BLaER1 treated with 17β-estradiol and CSF1 and Interleukin-3, amounts not matched to agents 10 nM and 100 nM (cell line): ENCODE measurements around the gene DNASE1L1.

ENCODE experiments used
- H3K27ac ChIP-seq, 11 experiments: shearing (Covaris generic); formaldehyde crosslinking; 2 replicates each; pipeline ENCODE4 v1.8.1; 2022
- H3K27me3 ChIP-seq, 11 experiments: shearing (Covaris generic); formaldehyde crosslinking; 2 replicates each; pipeline ENCODE4 v1.8.1; 2022
- H3K36me3 ChIP-seq, 11 experiments: shearing (Covaris generic); formaldehyde crosslinking; 2 replicates each; pipeline ENCODE4 v1.8.1; 2022
- H3K4me1 ChIP-seq, 10 experiments: shearing (Covaris generic); formaldehyde crosslinking; 2 replicates each; pipeline ENCODE4 v1.8.1; 2022
- H3K4me2 ChIP-seq, 11 experiments: shearing (Covaris generic); formaldehyde crosslinking; 2 replicates each; pipeline ENCODE4 v1.8.1; 2022
- H3K4me3 ChIP-seq, 10 experiments: shearing (Covaris generic); formaldehyde crosslinking; 2 replicates each; pipeline ENCODE4 v1.8.1; 2022
- H3K9ac ChIP-seq, 11 experiments: shearing (Covaris generic); formaldehyde crosslinking; 2 replicates each; pipeline ENCODE4 v1.8.1; 2022
- H3K9me3 ChIP-seq, 11 experiments: shearing (Covaris generic); formaldehyde crosslinking; replicated peaks in 1 of 11; 2 replicates each; pipeline ENCODE4 v1.8.1; 2022
- H4K20me1 ChIP-seq, 11 experiments: shearing (Covaris generic); formaldehyde crosslinking; 2 replicates each; pipeline ENCODE4 v1.8.1; 2022
- Cebpa-rat ChIP-seq, 11 experiments: shearing (Covaris generic); IDR thresholded peaks; 2 replicates each; pipeline ENCODE4 v1.8.1; 2022

DNASE1L1 gene

DNA sequence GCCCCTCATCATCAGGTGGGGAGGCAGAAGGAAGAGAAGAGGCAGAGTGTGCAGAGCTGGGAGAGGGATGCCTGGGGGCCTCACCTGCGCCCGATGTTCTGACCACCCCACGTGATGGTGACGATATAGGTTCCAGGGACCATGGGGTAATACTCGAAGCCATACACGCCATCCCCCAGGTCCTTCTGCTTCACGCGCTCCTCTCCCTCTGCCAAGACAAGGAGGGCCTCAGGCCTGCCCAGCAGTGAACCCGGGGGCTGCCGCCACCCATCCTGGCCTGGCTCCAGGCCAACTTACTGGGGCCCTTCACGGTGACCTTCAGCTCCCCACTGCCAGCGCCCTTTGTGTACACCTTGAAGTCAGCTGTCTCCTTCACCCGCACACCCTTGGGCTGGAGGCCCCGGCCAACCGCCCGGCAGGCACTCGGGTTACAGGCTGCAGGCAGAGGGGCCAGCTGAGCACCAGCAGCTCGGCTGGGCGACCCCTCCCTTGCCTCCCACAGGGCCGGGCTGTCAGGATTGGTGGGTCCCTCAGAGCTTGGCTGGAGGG lies 43.9 kb downstream of the DNASE1L1 start:
- no peaks in the 10 kb centered on the region; a peak in 2 of 22 replicates for H3K27me3 ChIP-seq
- no peak overlapping the region for H3K4me2 ChIP-seq
- peaks cover 26 to 96% (median 82%) of the 10 kb centered on the region in 11 experiments for H4K20me1 ChIP-seq
- no peak for TF ChIP-seq Cebpa-rat (IDR thresholded peaks at IDR 0.05)
- H3K9ac ChIP-seq: peak overlapping the region in 2 of 11 experiments; percentile 46 to 83; a peak in 4 of 22 replicates
- peak overlapping the region in 3 of 11 experiments; percentile 4 to 35 (median 22); a peak in 3 of 22 replicates for H3K27ac ChIP-seq
- peaks cover 4 to 81% (median 64%) of the 10 kb centered on the region in 11 experiments; a peak in 20 of 22 replicates for H3K9me3 ChIP-seq
- peaks cover 76 to 81% (median 78%) of the 10 kb centered on the region in 11 experiments for H3K36me3 ChIP-seq
- H3K4me3 ChIP-seq: no peak overlapping the region
- peaks cover 13 to 33% (median 19%) of the 10 kb centered on the region in 10 experiments; a peak in 19 of 20 replicates for H3K4me1 ChIP-seq

DNA sequence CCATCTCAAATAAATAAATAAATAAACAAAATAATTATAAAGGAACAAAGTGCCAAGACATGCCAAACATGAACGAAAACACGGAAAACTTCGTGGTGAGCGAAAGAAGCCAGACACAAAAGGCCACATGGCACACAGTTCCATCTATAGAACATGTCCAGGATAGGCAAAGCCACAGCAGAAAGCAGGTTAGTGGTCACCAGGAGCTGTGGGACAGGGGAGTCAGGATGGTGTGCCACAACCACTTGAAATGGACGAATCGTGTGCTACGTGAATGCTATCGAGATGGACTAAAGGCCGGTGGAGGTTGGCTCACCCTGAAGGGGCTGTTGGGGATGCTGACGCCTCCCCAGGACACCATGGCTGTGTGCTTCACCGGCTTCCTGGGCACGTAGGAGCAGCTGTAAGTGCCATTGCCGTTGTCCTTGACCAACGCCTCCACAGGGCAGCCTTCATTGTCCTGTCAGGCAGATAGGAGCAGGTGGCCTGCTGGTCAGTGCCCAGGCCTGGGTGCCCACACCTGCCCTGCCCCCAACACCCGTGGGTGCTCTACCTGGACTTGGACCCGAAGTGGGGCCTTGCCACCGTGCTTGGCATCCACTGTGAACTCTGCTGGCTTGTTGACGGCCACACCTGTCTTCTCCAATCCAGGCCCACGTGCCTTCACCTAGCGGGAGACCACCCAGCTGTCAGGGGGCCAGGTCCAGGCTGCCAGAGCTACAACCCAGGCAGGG lies 45.2 kb downstream of the DNASE1L1 start:
- H4K20me1 ChIP-seq: peaks cover 22 to 100% (median 95%) of the 10 kb centered on the region in 11 experiments

DNA sequence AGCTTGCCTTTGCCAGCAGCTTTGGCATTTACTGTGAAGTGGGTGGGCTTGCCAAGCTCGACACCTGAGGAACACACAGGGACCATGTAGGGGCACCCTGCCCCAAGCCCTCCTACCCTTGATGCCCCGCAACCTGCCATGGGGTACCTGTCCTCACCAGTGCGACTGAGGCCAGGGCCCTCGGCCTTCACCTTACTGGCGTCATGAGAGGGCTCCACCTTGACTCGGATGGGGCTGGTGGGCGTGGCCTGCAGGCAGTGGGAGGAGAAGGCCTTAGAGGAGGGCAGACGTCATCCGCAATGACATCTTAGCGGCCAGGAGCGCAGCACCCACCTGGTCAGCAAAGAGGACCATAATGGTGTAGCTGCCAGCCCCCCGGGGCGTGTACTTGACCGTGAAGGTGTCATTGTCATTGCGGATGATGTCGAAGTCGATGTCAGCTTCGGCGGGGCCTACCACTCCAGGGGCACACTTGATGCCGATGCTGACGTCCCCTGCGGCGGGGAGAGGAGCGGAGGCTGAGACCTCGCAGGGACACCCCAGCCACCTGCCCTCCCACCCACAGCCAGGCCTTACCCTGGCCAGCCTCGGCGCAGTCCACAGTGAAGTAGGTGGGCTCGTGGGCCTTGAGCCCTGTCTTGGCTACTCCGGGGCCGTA lies 46.8 kb downstream of the DNASE1L1 start:
- H3K27ac ChIP-seq: no peak overlapping the region
- TF ChIP-seq Cebpa-rat (IDR thresholded peaks at IDR 0.05): no peak
- peaks cover under 1 to 36% (median 8%) of the 10 kb centered on the region in 10 experiments; a peak in 17 of 20 replicates for H3K4me1 ChIP-seq
- peaks cover 12 to 100% (median 100%) of the 10 kb centered on the region in 11 experiments for H4K20me1 ChIP-seq
- 0 out of 22 replicates have a peak overlapping the region, but pooled peaks of 1 of the 11 experiments have one; percentile 34 for H3K9ac ChIP-seq
- no peak overlapping the region for H3K4me2 ChIP-seq
- H3K36me3 ChIP-seq: peaks cover 97 to 100% (median 98%) of the 10 kb centered on the region in 11 experiments
- no peak overlapping the region for H3K4me3 ChIP-seq
- peaks cover 0 to 82% (median 47%) of the 10 kb centered on the region in 11 experiments; a peak in 16 of 22 replicates for H3K9me3 ChIP-seq
- H3K27me3 ChIP-seq: peaks cover 0 to 12% (median 0%) of the 10 kb centered on the region in 11 experiments; a peak in 6 of 22 replicates

More for the DNA sequence above, 45.2 kb downstream of the DNASE1L1 start:
- Histone ChIP-seq H3K27ac (0 out of 22 replicates have a peak overlapping the region, but pooled peaks of 1 of the 11 experiments have one; percentile 0), H3K9ac (peak overlapping the region in 1 of 11 experiments; percentile 6; a peak in 3 of 22 replicates), H3K27me3 (peaks cover 0 to under 1% (median 0%) of the 10 kb centered on the region in 11 experiments; a peak in 4 of 22 replicates), H3K9me3 (peaks cover 0 to 84% (median 53%) of the 10 kb centered on the region in 11 experiments; a peak in 16 of 22 replicates), H3K36me3 (peaks cover 88 to 94% (median 91%) of the 10 kb centered on the region in 11 experiments), H3K4me2 (no peak overlapping the region), H3K4me1 (peaks cover 13 to 33% (median 19%) of the 10 kb centered on the region in 10 experiments; a peak in 19 of 20 replicates), H3K4me3 (no peak overlapping the region)
- no peak for TF ChIP-seq Cebpa-rat (IDR thresholded peaks at IDR 0.05)

DNA sequence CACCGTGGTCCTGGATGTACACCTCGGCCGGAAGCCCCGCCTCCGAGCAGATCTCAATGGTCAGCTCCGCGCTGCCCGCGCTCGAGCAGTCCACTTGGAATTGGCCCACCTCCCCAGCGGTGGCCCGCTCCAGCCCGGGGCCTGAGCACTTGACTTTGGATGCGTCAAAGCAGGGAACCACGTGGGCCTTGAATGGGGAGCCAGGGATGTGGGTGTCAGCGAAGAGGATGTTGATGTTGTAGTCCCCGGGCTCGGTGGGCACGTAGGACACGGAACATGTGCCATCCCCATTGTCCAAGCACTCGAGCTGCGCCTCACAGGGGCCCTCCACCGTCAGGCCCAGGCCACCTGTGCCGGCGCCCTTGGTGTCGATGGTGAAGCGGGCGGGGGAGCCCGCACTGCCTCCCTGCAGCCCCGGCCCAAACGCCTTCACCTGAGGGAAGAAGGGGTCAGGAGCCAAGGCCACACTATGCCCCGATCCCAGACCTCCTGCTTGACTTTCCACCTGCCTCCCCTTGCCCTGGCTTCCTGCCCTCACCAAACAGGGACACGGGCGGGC lies 48.8 kb downstream of the DNASE1L1 start:
- Histone ChIP-seq H3K9me3 (peaks cover 0 to 80% (median 41%) of the 10 kb centered on the region in 11 experiments; a peak in 15 of 22 replicates), H3K4me1 (peaks cover 0 to 28% (median 0%) of the 10 kb centered on the region in 10 experiments; a peak in 1 of 20 replicates), H4K20me1 (peaks cover 22 to 100% (median 100%) of the 10 kb centered on the region in 11 experiments; a peak in 21 of 22 replicates), H3K36me3 (peaks cover 94 to 100% (median 98%) of the 10 kb centered on the region in 11 experiments), H3K4me3 (no peak overlapping the region), H3K27me3 (peaks cover 0 to 17% (median 0%) of the 10 kb centered on the region in 11 experiments; a peak in 6 of 22 replicates), H3K4me2 (no peak overlapping the region), H3K9ac (no peak overlapping the region), H3K27ac (no peak overlapping the region)
- no peak for TF ChIP-seq Cebpa-rat (IDR thresholded peaks at IDR 0.05)

DNA sequence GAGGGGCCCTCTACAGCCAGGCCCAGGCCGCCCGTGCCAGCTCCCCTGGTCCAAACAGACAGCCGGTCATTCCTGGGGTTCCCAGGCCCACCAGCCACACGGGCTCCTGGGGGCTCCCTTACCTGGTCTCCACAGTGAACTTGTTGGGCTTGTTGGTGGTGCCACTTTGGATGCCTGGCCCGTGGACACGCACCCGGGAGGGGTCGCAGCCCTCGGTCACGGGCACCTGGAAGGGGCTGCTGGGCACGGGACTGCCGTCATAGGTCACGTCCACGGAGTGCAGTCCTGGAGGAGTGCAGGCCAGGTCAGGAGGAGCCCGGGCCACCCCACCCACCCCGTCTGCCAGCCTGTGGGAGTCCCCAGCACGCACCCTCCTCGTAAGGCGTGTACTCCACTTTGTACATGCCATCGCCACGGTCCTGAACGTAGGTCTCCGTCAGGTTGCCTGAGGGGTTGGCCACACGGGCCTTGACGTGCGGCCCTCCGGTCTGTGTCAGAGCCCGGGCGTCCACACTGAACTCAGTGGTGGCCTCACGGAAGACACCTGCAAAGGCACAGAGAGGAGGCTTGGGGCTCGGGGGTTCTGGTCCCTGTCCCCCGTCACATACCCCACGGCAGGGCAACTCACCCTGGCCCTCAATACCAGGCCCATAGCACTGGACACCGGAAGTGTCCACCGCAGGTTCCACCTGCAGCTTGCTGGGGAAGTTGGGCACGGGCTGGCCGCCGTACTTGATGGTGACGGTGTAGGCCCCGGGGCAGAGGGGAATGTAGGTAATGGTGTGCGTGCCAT lies 49.5 kb downstream of the DNASE1L1 start:
- Histone ChIP-seq H4K20me1 (peaks cover 19 to 100% (median 100%) of the 10 kb centered on the region in 11 experiments; a peak in 21 of 22 replicates), H3K27ac (no peak overlapping the region), H3K9me3 (peaks cover 0 to 78% (median 40%) of the 10 kb centered on the region in 11 experiments; a peak in 15 of 22 replicates), H3K9ac (no peak overlapping the region), H3K4me1 (peaks cover 0 to 34% (median 0%) of the 10 kb centered on the region in 10 experiments; a peak in 1 of 20 replicates), H3K36me3 (peaks cover 94 to 100% (median 98%) of the 10 kb centered on the region in 11 experiments), H3K4me3 (no peak overlapping the region), H3K27me3 (peaks cover 0 to 18% (median 0%) of the 10 kb centered on the region in 11 experiments; a peak in 7 of 22 replicates), H3K4me2 (no peak overlapping the region)
- TF ChIP-seq Cebpa-rat (IDR thresholded peaks at IDR 0.05): no peak

DNA sequence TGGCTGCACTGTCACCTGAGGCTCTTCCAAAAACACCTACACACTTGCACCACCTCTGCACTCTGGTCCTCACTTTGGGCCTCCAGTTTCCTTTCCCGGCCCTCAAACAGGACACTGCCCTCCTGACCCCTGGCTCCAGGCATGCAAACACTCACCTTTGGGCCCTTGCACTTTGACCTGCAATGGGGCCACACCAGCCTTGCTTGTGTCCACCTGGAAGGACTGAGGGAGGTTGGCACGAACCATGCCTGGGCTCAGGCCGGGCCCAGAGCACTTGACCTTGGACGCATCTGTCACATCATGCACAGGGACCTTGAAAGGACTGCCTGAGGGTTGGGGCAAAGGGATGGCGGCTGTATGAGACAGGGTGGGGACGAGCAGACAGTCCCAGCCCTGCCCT lies 50.2 kb downstream of the DNASE1L1 start:
- no peak overlapping the region for H3K4me2 ChIP-seq
- peak overlapping the region in 2 of 11 experiments; percentile 24 to 45; a peak in 2 of 22 replicates for H3K9ac ChIP-seq
- peaks cover 94 to 100% (median 98%) of the 10 kb centered on the region in 11 experiments for H3K36me3 ChIP-seq
- no peak overlapping the region for H3K4me3 ChIP-seq
- peaks cover 0 to 37% (median 0%) of the 10 kb centered on the region in 10 experiments; a peak in 1 of 20 replicates for H3K4me1 ChIP-seq
- peaks cover 22 to 100% (median 100%) of the 10 kb centered on the region in 11 experiments; a peak in 21 of 22 replicates for H4K20me1 ChIP-seq
- peaks cover 0 to 70% (median 33%) of the 10 kb centered on the region in 11 experiments; a peak in 15 of 22 replicates for H3K9me3 ChIP-seq
- no peak overlapping the region for H3K27ac ChIP-seq
- H3K27me3 ChIP-seq: peaks cover 0 to 26% (median 1%) of the 10 kb centered on the region in 11 experiments; a peak in 7 of 22 replicates
- no peak for TF ChIP-seq Cebpa-rat (IDR thresholded peaks at IDR 0.05)

DNA sequence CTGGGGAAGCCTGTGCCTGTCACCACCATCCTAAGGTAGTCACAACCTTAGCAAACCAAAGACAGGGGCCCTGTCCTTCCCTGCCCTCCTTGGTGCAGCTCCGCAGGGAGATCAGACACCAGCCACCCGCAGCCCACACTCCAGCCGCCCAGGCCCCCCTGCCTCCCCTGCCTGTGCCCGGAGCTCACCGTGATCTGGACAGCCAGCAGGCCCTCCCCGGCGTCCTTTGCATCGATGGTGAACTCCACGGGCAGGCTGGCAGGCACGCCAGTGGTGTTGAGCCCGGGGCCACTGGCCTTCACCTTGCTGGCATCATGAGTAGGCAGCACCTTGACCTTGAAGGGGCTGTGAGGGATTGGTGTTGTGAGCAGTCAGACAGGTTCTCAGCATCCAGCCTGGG lies 51.0 kb downstream of the DNASE1L1 start:
- Histone ChIP-seq H3K27ac (no peak overlapping the region), H3K36me3 (peaks cover 94 to 100% (median 98%) of the 10 kb centered on the region in 11 experiments), H3K4me2 (no peak overlapping the region), H3K27me3 (peaks cover 0 to 34% (median 3%) of the 10 kb centered on the region in 11 experiments; a peak in 10 of 22 replicates), H4K20me1 (peaks cover 22 to 100% (median 100%) of the 10 kb centered on the region in 11 experiments; a peak in 21 of 22 replicates), H3K4me1 (peaks cover 0 to 45% (median 0%) of the 10 kb centered on the region in 10 experiments; a peak in 2 of 20 replicates), H3K9me3 (peaks cover 0 to 68% (median 31%) of the 10 kb centered on the region in 11 experiments; a peak in 15 of 22 replicates), H3K9ac (peak overlapping the region in 2 of 11 experiments; percentile 31 to 45; a peak in 2 of 22 replicates), H3K4me3 (no peak overlapping the region)
- TF ChIP-seq Cebpa-rat (IDR thresholded peaks at IDR 0.05): no peak
